Transverse colon (tissue), 4 donors: ENCODE results near the gene CERS5. TPM values are rescaled to one million over a fixed set of nuclear protein-coding genes. Genes with fewer than 3 reads are reported as not detected.
"Not testable (repeated sequence)": the region's sequence is repeated elsewhere in the genome, so short reads cannot be mapped to it uniquely, and the experiment has no call there.

Experiments
- DNase-seq: peaks from one replicate; pipeline ENCODE4 v3.0.0-alpha.2; 2019
- H3K27ac ChIP-seq, 4 donors: fragments of 200-600 bp; sonication (generic); 2 replicates each; pipeline ENCODE4 v1.5.1; 2016 to 2018; ENCODE audit warnings: inconsistent platforms in 4 of 4
- H3K27me3 ChIP-seq: fragments of 200-600 bp; sonication (generic); 2 replicates; pipeline ENCODE4 v1.5.1; 2017; ENCODE audit warnings: inconsistent platforms
- H3K36me3 ChIP-seq, 4 donors: fragments of 200-600 bp; sonication (generic); 2 replicates each; pipeline ENCODE4 v1.5.1; 2017 to 2019; ENCODE audit warnings: inconsistent platforms in 4 of 4
- H3K4me1 ChIP-seq, 4 donors: fragments of 200-600 bp; sonication (generic); 2 replicates each; pipeline ENCODE4 v1.5.1; 2017 to 2020; ENCODE audit warnings: inconsistent platforms in 4 of 4
- H3K4me3 ChIP-seq, 4 donors: fragments of 200-600 bp; sonication (generic); 1 replicate in 1 of 4; 2 replicates in 3 of 4; pipeline versions ENCODE4 v1.5.1 to v1.6.1; 2017 to 2019; ENCODE audit warnings: inconsistent platforms in 4 of 4
- H3K9me3 ChIP-seq, 2 donors: fragments of 200-600 bp; sonication (generic); 2 replicates each; pipeline ENCODE4 v1.5.1; 2017 to 2019; ENCODE audit warnings: inconsistent platforms in 2 of 2
- CTCF ChIP-seq, 5 experiments: fragments of 200-600 bp in 3 of 5; fragments of 450-650 bp in 2 of 5; sonication (generic) in 3 of 5; IDR thresholded peaks; 1 replicate in 2 of 5; 2 replicates in 3 of 5; pipeline ENCODE4 v1.5.1; 2016 to 2017; ENCODE audit warnings: antibody characterized with exemption in 5 of 5, inconsistent platforms in 3 of 5, mild to moderate bottlenecking in 2 of 5, moderate library complexity in 1 of 5
- EP300 ChIP-seq: sonication (generic); formaldehyde crosslinking; IDR thresholded peaks from one replicate; pipeline ENCODE4 v1.6.1; 2017; ENCODE audit warnings: antibody characterized with exemption, low read depth
- POLR2A ChIP-seq: fragments of 450-650 bp; IDR thresholded peaks from one replicate; pipeline ENCODE4 v1.6.1; 2016; ENCODE audit warnings: antibody characterized with exemption, mild to moderate bottlenecking, moderate library complexity
- POLR2AphosphoS5 ChIP-seq, 3 donors: sonication (generic); formaldehyde crosslinking; IDR thresholded peaks; one replicate each; pipeline ENCODE4 v1.6.1; 2016; ENCODE audit warnings: antibody characterized with exemption in 3 of 3
- WGBS, 2 donors: methylation state at CpG; one replicate each; pipeline ENCODE4 v1.1.5; 2018; ENCODE audit warnings: low coverage in 1 of 2; 5-methylcytosine and 5-hydroxymethylcytosine counted together
- in situ Hi-C, 4 donors: fragments of 200-750 bp; cut with MboI; loops; one replicate each; pipeline versions ENCODE4 v1.15.0 to v1.15.1; 2017; ENCODE audit warnings: low sequenced_read_pairs in 3 of 4, low pct_ligation_motif_present in 1 of 4, low pct_unique_long_range_greater_than_20kb in 1 of 4
- intact Hi-C: fragments of 100-400 bp; cut with DNase I; formaldehyde crosslinking; loops from one replicate; pipeline ENCODE4 v1.15.1; 2023; ENCODE audit warnings: low total_unique reads
- total RNA-seq, 4 donors: library from RNA; depleted of rRNA; stranded (reverse); fragments of >200 nt; gene quantifications; one replicate each; pipeline ENCODE4 v1.1.0, GENCODE V29; 2016

The CERS5 gene
- total RNA-seq, 4 donors from 2014 or later = 17.5 to 32.5 (median 21.0) TPM

- H3K27ac ChIP-seq = no peak overlapping the region
- peaks cover 0 to 29% (median 12%) of the 10 kb centered on the region in 4 donors for H3K36me3 ChIP-seq
- intact Hi-C loops = loop anchor here (10.0 kb wide), 1 partner anchor 1272 kb away; the partner anchor contains the start of gene CACNB3
Measured at GRCh38 chr12:50087151-50087550, 80.0 kb downstream of the CERS5 start.

GRCh38 chr12:50086148-50086547 is 81.0 kb downstream of the CERS5 start:
- Histone ChIP-seq H3K36me3 (peaks cover 0 to 21% (median 8%) of the 10 kb centered on the region in 4 donors), H3K4me1 (peaks cover 0 to 31% (median 10%) of the 10 kb centered on the region in 4 donors), H3K27ac (peak overlapping the region; percentile 95 to 99 (median 97)), H3K4me3 (peak overlapping the region in 1 of 4 donors; percentile 90), H3K27me3 (no peaks in the 10 kb centered on the region), H3K9me3 (no peaks in the 10 kb centered on the region)
- intact Hi-C loops = loop anchor here (10.0 kb wide), 1 partner anchor 1271 kb away; the partner anchor contains the start of gene CACNB3
- in situ Hi-C loops = loop anchor here in 3 of 4 donors (25.0 kb wide), 2 partner anchors 101 to 226 kb away; no protein-coding TSS in a partner anchor
- no peak for DNase-seq
- TF ChIP-seq EP300 (no peak), POLR2AphosphoS5 (IDR thresholded peaks at IDR 0.05) (no peak), POLR2A (no peak), CTCF (IDR thresholded peaks at IDR 0.05) (no peak)
- WGBS, 2 donors = 73% methylated on average over 5 of the region's 5 CpGs; no CpG with 5 or more reads in 1 of the 2 donors

More at GRCh38 chr12:50087151-50087550, 80.0 kb downstream of the CERS5 start:
- Histone ChIP-seq H3K27me3 (no peaks in the 10 kb centered on the region), H3K4me3 (no peak overlapping the region), H3K9me3 (no peaks in the 10 kb centered on the region), H3K4me1 (peaks cover 0 to 26% (median 10%) of the 10 kb centered on the region in 4 donors)
- DNase-seq = no peak
- WGBS, 2 donors = 84% methylated on average over 9 of the region's 9 CpGs; no CpG with 5 or more reads in 1 of the 2 donors
- in situ Hi-C loops = loop anchor here in 3 of 4 donors (25.0 kb wide), 2 partner anchors 100 to 225 kb away; no protein-coding TSS in a partner anchor
- TF ChIP-seq EP300 (no peak), POLR2AphosphoS5 (IDR thresholded peaks at IDR 0.05) (no peak)

- H3K4me1 ChIP-seq = peaks cover 0 to 31% (median 10%) of the 10 kb centered on the region in 4 donors
- H3K27ac ChIP-seq = peak overlapping the region; percentile 95 to 99 (median 97)
- WGBS, 2 donors = 3 to 11% methylated on average over 6 to 8 of the region's 8 CpGs
- in situ Hi-C loops = loop anchor here in 3 of 4 donors (25.0 kb wide), 2 partner anchors 102 to 227 kb away; no protein-coding TSS in a partner anchor
- DNase-seq = no peak
- H3K36me3 ChIP-seq = peaks cover 0 to 18% (median 6%) of the 10 kb centered on the region in 4 donors
- H3K9me3 ChIP-seq = no peaks in the 10 kb centered on the region
- H3K27me3 ChIP-seq = no peaks in the 10 kb centered on the region
- TF ChIP-seq POLR2A (no peak), POLR2AphosphoS5 (IDR thresholded peaks at IDR 0.05) (no peak), EP300 (no peak), CTCF (IDR thresholded peaks at IDR 0.05) (no peak)
- intact Hi-C loops = loop anchor here (10.0 kb wide), 1 partner anchor 1271 kb away; the partner anchor contains the start of gene CACNB3
- H3K4me3 ChIP-seq = peak overlapping the region; percentile 88 to 98 (median 92)
Measured at GRCh38 chr12:50085615-50086072, 81.5 kb downstream of the CERS5 start.

- peak within 1 kb of the TSS; percentile 95 to 99 (median 97) for H3K27ac ChIP-seq
- in situ Hi-C loops (loop anchor here in 3 of 4 donors (25.0 kb wide), 2 partner anchors 102 to 227 kb away; no protein-coding TSS in a partner anchor), intact Hi-C loops (loop anchor here (10.0 kb wide), 1 partner anchor 1270 kb away; the partner anchor contains the start of gene CACNB3)
- peak within 1 kb of the TSS; percentile 88 to 98 (median 92) for H3K4me3 ChIP-seq
- peak; percentile 92 for DNase-seq
- no peaks in the 10 kb centered on the region for H3K27me3 ChIP-seq
- 0 to 1% methylated on average over 8 to 26 of the region's 69 CpGs for WGBS, 2 donors
- no peaks in the 10 kb centered on the region for H3K9me3 ChIP-seq
- peaks cover 0 to 31% (median 10%) of the 10 kb centered on the region in 4 donors for H3K4me1 ChIP-seq
- H3K36me3 ChIP-seq = peaks cover 0 to 12% (median 3%) of the 10 kb centered on the region in 4 donors
- TF ChIP-seq EP300 = peak; percentile 23
- TF ChIP-seq CTCF (IDR thresholded peaks at IDR 0.05) = peak in 2 of 5 experiments; percentile 23 to 44
- peak in 1 of 3 donors; percentile 29 for TF ChIP-seq POLR2AphosphoS5 (IDR thresholded peaks at IDR 0.05)
- peak; percentile 26 for TF ChIP-seq POLR2A
Measured at GRCh38 chr12:50084775-50085614, 82.2 kb downstream of the CERS5 start, which contains the start of gene SMARCD1. Gene SMARCD1, plus strand, starts transcription at chr12:50085342. Its CDS starts 28 bp downstream, at chr12:50085370.

GRCh38 chr12:50084409-50084774 is 82.8 kb downstream of the CERS5 start:
- DNase-seq, H3K36me3 ChIP-seq, H3K9me3 ChIP-seq, H3K27me3 ChIP-seq: not testable (repeated sequence)
- Histone ChIP-seq H3K27ac (peak overlapping the region; percentile 95 to 99 (median 97)), H3K4me1 (peaks cover 0 to 31% (median 10%) of the 10 kb centered on the region in 4 donors), H3K4me3 (peak overlapping the region; percentile 88 to 98 (median 92))
- in situ Hi-C loops (loop anchor here in 3 of 4 donors (25.0 kb wide), 2 partner anchors 103 to 228 kb away; no protein-coding TSS in a partner anchor), intact Hi-C loops (loop anchor here (10.0 kb wide), 1 partner anchor 1270 kb away; the partner anchor contains the start of gene CACNB3)
- WGBS, 2 donors = 19 to 44% methylated on average over 5 to 7 of the region's 7 CpGs
